ENCODE data around the gene COL17A1.

GRCh38 chr10:104128214-104128613 is 42.5 kb upstream of the COL17A1 start:
- no peak for TF ChIP-seq CTCF (IDR thresholded peaks at IDR 0.05; ENCODE audit: borderline replicate concordance, extremely low read depth, low read length, poor library complexity, severe bottlenecking)
- TF ChIP-seq EZH2 (IDR thresholded peaks at IDR 0.05; ENCODE audit: borderline replicate concordance, low read depth, low read length, severe bottlenecking): no peak

All from DND-41 (cell line).